SK-N-SH (cell line): Measurements from ENCODE around the gene PTCD2.

ENCODE experiments used
- CHD2 ChIP-seq: fragments of 150-350 bp; IDR thresholded peaks from 2 replicates; pipeline ENCODE4 v1.6.1; 2018; ENCODE audit warnings: low read length; ENCODE audit not compliant: partially characterized antibody
- CTCF ChIP-seq: fragments of 200-600 bp; sonication (generic); IDR thresholded peaks from 2 replicates; pipeline ENCODE4 v1.6.1; 2017; ENCODE audit warnings: antibody characterized with exemption, mild to moderate bottlenecking, moderate library complexity
- GABPA ChIP-seq: IDR thresholded peaks from 2 replicates; pipeline ENCODE4 v1.4.0; 2012; ENCODE audit warnings: low read depth, mild to moderate bottlenecking
- REST ChIP-seq: IDR thresholded peaks from 2 replicates; pipeline ENCODE4 v1.6.1; 2012; ENCODE audit warnings: mild to moderate bottlenecking, low read depth, low read length, moderate library complexity
- TEAD4 ChIP-seq: IDR thresholded peaks from 2 replicates; pipeline ENCODE4 v1.4.0; 2012; ENCODE audit warnings: mild to moderate bottlenecking, borderline replicate concordance; ENCODE audit not compliant: insufficient read depth
- USF2 ChIP-seq: fragments of 150-350 bp; IDR thresholded peaks from 2 replicates; pipeline ENCODE4 v1.6.1; 2017; ENCODE audit warnings: antibody characterized with exemption, low read length, low read depth, borderline replicate concordance
- YY1 ChIP-seq: IDR thresholded peaks from 2 replicates; pipeline ENCODE4 v1.4.0; 2012; ENCODE audit warnings: low read depth, mild to moderate bottlenecking

GRCh38 chr5:72286798-72287197 is 33.4 kb upstream of the PTCD2 start:
- TF ChIP-seq REST (no peak), TEAD4 (no peak), YY1 (no peak), CTCF (no peak), USF2 (no peak), GABPA (no peak), CHD2 (no peak)
